Natural killer cell treated with Interleukin-12 subunit alpha and Interleukin-12 subunit beta and Interleukin-15 and Interleukin-18, amount 100 ng/mL, for 72 hours (primary cell): ENCODE measurements around the gene ABHD17A. TPM values are rescaled to one million over a fixed set of nuclear protein-coding genes. Genes with fewer than 3 reads are reported as not detected.

Experiments used
- ATAC-seq, 2 donors: fragments of 150-1000 bp; cut with Tn5 transposase in 1 of 2; sonication (Bioruptor Pico), chemical (Tn5 transposase) in 1 of 2; 2 replicates each; pipeline ENCODE4 v1.10.0; 2021
- DNase-seq: peaks from one replicate; pipeline ENCODE4 v3.0.0; 2022; ENCODE audit warnings: low spot score
- H3K27ac Mint-ChIP-seq, 2 donors: 1 replicate in 1 of 2; 2 replicates in 1 of 2; pipeline ENCODE4 v1.8.0; 2022; ENCODE audit warnings: mixed read lengths in 2 of 2, mild to moderate bottlenecking in 1 of 2, moderate library complexity in 1 of 2
- H3K27me3 Mint-ChIP-seq, 2 donors: 1 replicate in 1 of 2; 2 replicates in 1 of 2; pipeline ENCODE4 v1.8.0; 2022; ENCODE audit warnings: mixed read lengths in 2 of 2
- H3K36me3 Mint-ChIP-seq: one replicate; pipeline ENCODE4 v1.8.0; 2022; ENCODE audit warnings: mixed read lengths
- H3K4me1 Mint-ChIP-seq, 2 donors: 1 replicate in 1 of 2; 2 replicates in 1 of 2; pipeline ENCODE4 v1.8.0; 2022; ENCODE audit warnings: low read depth in 2 of 2, mixed read lengths in 2 of 2, mild to moderate bottlenecking in 1 of 2
- H3K4me3 Mint-ChIP-seq: one replicate; pipeline ENCODE4 v1.8.0; 2022; ENCODE audit warnings: mixed read lengths
- H3K9me3 Mint-ChIP-seq: 2 replicates; pipeline ENCODE4 v1.8.0; 2022; ENCODE audit warnings: mixed read lengths
- total RNA-seq, 2 donors: library from RNA; stranded (reverse); gene quantifications; one replicate each; pipeline ENCODE4 v1.2.3, GENCODE V29; 2022

The ABHD17A gene
- total RNA-seq, 2 donors from 2014 or later = 127 to 132 TPM

- Mint-ChIP-seq H3K36me3 (no peaks in the 10 kb centered on the region), H3K4me1 (peaks cover 9 to 12% of the 10 kb centered on the region in 2 donors), H3K27ac (peak overlapping the region in 1 of 2 donors; percentile 89), H3K4me3 (peak overlapping the region; percentile 92), H3K9me3 (no peaks in the 10 kb centered on the region), H3K27me3 (no peaks in the 10 kb centered on the region)
- ATAC-seq = no peak
- DNase-seq = no peak
These were observed 23.7 kb downstream of the ABHD17A start for GRCh38 chr19:1861599-1862031.

GRCh38 chr19:1860821-1861598 is 24.3 kb downstream of the ABHD17A start:
- Mint-ChIP-seq H3K9me3 (no peaks in the 10 kb centered on the region), H3K4me3 (peak overlapping the region; percentile 92), H3K4me1 (peaks cover 9 to 15% of the 10 kb centered on the region in 2 donors), H3K36me3 (no peaks in the 10 kb centered on the region), H3K27me3 (no peaks in the 10 kb centered on the region), H3K27ac (peak overlapping the region in 1 of 2 donors; percentile 89)
- ATAC-seq (no peak), DNase-seq (no peak)

- no peaks in the 10 kb centered on the region for H3K36me3 Mint-ChIP-seq
- H3K4me3 Mint-ChIP-seq = no peak overlapping the region
- peaks cover 14 to 15% of the 10 kb centered on the region in 2 donors for H3K4me1 Mint-ChIP-seq
- no peaks in the 10 kb centered on the region for H3K27me3 Mint-ChIP-seq
- H3K9me3 Mint-ChIP-seq = no peaks in the 10 kb centered on the region
- H3K27ac Mint-ChIP-seq = no peak overlapping the region
- no peak for DNase-seq
- no peak for ATAC-seq
These were observed 25.1 kb downstream of the ABHD17A start for GRCh38 chr19:1860042-1860775.

GRCh38 chr19:1859331-1859781 is 25.9 kb downstream of the ABHD17A start:
- Mint-ChIP-seq H3K27ac (no peak overlapping the region), H3K9me3 (no peaks in the 10 kb centered on the region), H3K4me3 (no peak overlapping the region), H3K4me1 (peaks cover 17 to 19% of the 10 kb centered on the region in 2 donors), H3K36me3 (no peaks in the 10 kb centered on the region), H3K27me3 (no peaks in the 10 kb centered on the region)
- ATAC-seq = no peak
- DNase-seq = no peak

- no peaks in the 10 kb centered on the region for H3K9me3 Mint-ChIP-seq
- H3K4me3 Mint-ChIP-seq = no peak overlapping the region
- peaks cover 18 to 19% of the 10 kb centered on the region in 2 donors for H3K4me1 Mint-ChIP-seq
- no peak for DNase-seq
- no peaks in the 10 kb centered on the region for H3K27me3 Mint-ChIP-seq
- ATAC-seq = no peak
- no peaks in the 10 kb centered on the region for H3K36me3 Mint-ChIP-seq
- no peak overlapping the region for H3K27ac Mint-ChIP-seq
These were observed 26.7 kb downstream of the ABHD17A start for GRCh38 chr19:1858412-1859081.

- Mint-ChIP-seq H3K9me3 (no peaks in the 10 kb centered on the region), H3K27ac (no peak overlapping the region), H3K4me3 (no peak overlapping the region), H3K36me3 (no peaks in the 10 kb centered on the region), H3K27me3 (no peaks in the 10 kb centered on the region), H3K4me1 (peaks cover 23% of the 10 kb centered on the region in 2 donors)
- DNase-seq (no peak), ATAC-seq (no peak)
These were observed 27.5 kb downstream of the ABHD17A start for GRCh38 chr19:1857648-1858326.

- Mint-ChIP-seq H3K4me1 (peaks cover 23 to 26% of the 10 kb centered on the region in 2 donors), H3K27me3 (no peaks in the 10 kb centered on the region), H3K9me3 (no peaks in the 10 kb centered on the region), H3K36me3 (no peaks in the 10 kb centered on the region), H3K4me3 (peak overlapping the region; percentile 76), H3K27ac (peak overlapping the region; percentile 72 to 73)
- DNase-seq (peak; percentile 83), ATAC-seq (peak; percentile 51 to 68)
These were observed 28.3 kb downstream of the ABHD17A start for GRCh38 chr19:1856698-1857603.

DNA sequence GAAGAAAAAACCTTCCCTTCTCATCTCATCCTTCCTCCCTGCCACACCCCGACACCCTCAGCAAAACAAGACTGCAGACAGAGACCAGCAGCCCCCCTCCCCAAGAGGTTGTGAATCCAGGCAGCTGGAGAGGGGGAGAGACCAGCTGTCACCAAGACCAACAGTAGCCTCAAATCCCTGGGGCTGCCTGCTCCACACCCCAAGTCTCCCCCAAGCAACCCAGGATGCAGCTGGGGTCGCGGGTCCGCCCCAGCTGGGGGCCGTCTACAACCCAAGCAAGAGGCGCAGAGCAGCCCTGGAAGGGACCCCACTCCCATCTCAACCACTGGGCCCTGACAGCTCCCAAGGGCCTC is 29.0 kb downstream of the ABHD17A start:
- H3K27me3 Mint-ChIP-seq = no peaks in the 10 kb centered on the region
- no peak for DNase-seq
- H3K36me3 Mint-ChIP-seq = no peaks in the 10 kb centered on the region
- peaks cover 16 to 22% of the 10 kb centered on the region in 2 donors for H3K4me1 Mint-ChIP-seq
- peak overlapping the region; percentile 76 for H3K4me3 Mint-ChIP-seq
- H3K9me3 Mint-ChIP-seq = no peaks in the 10 kb centered on the region
- no peak for ATAC-seq
- H3K27ac Mint-ChIP-seq = peak overlapping the region; percentile 72 to 73

GRCh38 chr19:1855828-1856255 is 29.5 kb downstream of the ABHD17A start:
- ATAC-seq (peak in 1 of 2 donors; percentile 27), DNase-seq (no peak)
- peak overlapping the region; percentile 72 to 73 for H3K27ac Mint-ChIP-seq
- peaks cover 18 to 24% of the 10 kb centered on the region in 2 donors for H3K4me1 Mint-ChIP-seq
- H3K4me3 Mint-ChIP-seq = peak overlapping the region; percentile 76
- H3K36me3 Mint-ChIP-seq = no peaks in the 10 kb centered on the region
- H3K27me3 Mint-ChIP-seq = no peaks in the 10 kb centered on the region
- no peaks in the 10 kb centered on the region for H3K9me3 Mint-ChIP-seq

GRCh38 chr19:1855040-1855827 is 30.1 kb downstream of the ABHD17A start:
- peak; percentile 92 for DNase-seq
- no peaks in the 10 kb centered on the region for H3K36me3 Mint-ChIP-seq
- H3K27me3 Mint-ChIP-seq = no peaks in the 10 kb centered on the region
- H3K27ac Mint-ChIP-seq = peak overlapping the region; percentile 72 to 73
- ATAC-seq = peak; percentile 90 to 93
- H3K4me1 Mint-ChIP-seq = peaks cover 20 to 25% of the 10 kb centered on the region in 2 donors
- H3K4me3 Mint-ChIP-seq = peak overlapping the region; percentile 76
- H3K9me3 Mint-ChIP-seq = no peaks in the 10 kb centered on the region

- no peaks in the 10 kb centered on the region for H3K27me3 Mint-ChIP-seq
- ATAC-seq (no peak), DNase-seq (no peak)
- no peaks in the 10 kb centered on the region for H3K9me3 Mint-ChIP-seq
- H3K36me3 Mint-ChIP-seq = no peaks in the 10 kb centered on the region
- peaks cover 20 to 30% of the 10 kb centered on the region in 2 donors for H3K4me1 Mint-ChIP-seq
- peak overlapping the region; percentile 72 to 73 for H3K27ac Mint-ChIP-seq
- peak overlapping the region; percentile 76 for H3K4me3 Mint-ChIP-seq
These were observed 30.7 kb downstream of the ABHD17A start for GRCh38 chr19:1854542-1855039.

GRCh38 chr19:1854039-1854541 is 31.2 kb downstream of the ABHD17A start:
- H3K9me3 Mint-ChIP-seq = no peaks in the 10 kb centered on the region
- H3K27me3 Mint-ChIP-seq = no peaks in the 10 kb centered on the region
- peaks cover 20 to 27% of the 10 kb centered on the region in 2 donors for H3K4me1 Mint-ChIP-seq
- ATAC-seq (no peak), DNase-seq (no peak)
- no peaks in the 10 kb centered on the region for H3K36me3 Mint-ChIP-seq
- no peak overlapping the region for H3K4me3 Mint-ChIP-seq
- no peak overlapping the region for H3K27ac Mint-ChIP-seq
